NCI-H2227 treated with DMSO at 0.1 percent for 48 hours (cell line): Measurements from ENCODE around the gene ZBTB42.

Source experiments
- DNase-seq: peaks from one replicate; lab custom pipeline; 2025; lab: John Stamatoyannopoulos, UW

Gene ZBTB42

GRCh38 chr14:104800771-104801519 lies at the start of gene ZBTB42:
ZBTB42 (plus strand) TSS chr14:104801101; CDS start chr14:104801198, 97 bp downstream.
- peak; percentile 22 for DNase-seq

- no peak for DNase-seq
Observed at GRCh38 chr14:104751539-104752422, 49.1 kb upstream of the ZBTB42 start.

GRCh38 chr14:104752423-104752734 lies 48.5 kb upstream of the ZBTB42 start:
- no peak for DNase-seq

- DNase-seq: peak; percentile 100
Observed at GRCh38 chr14:104752735-104753527, 48.0 kb upstream of the ZBTB42 start, which contains the start of gene SIVA1. SIVA1 (plus strand) TSS chr14:104753147; CDS start chr14:104753202, 55 bp downstream.

GRCh38 chr14:104753528-104754212 lies 47.2 kb upstream of the ZBTB42 start:
- DNase-seq: no peak

- no peak for DNase-seq
Observed at GRCh38 chr14:104754213-104754851, 46.6 kb upstream of the ZBTB42 start.

- DNase-seq: no peak
Observed at GRCh38 chr14:104755621-104756020, 45.3 kb upstream of the ZBTB42 start.

- no peak for DNase-seq
Observed at GRCh38 chr14:104756477-104757237, 44.2 kb upstream of the ZBTB42 start.

GRCh38 chr14:104757238-104757585 lies 43.7 kb upstream of the ZBTB42 start:
- DNase-seq: no peak

- no peak for DNase-seq
Observed at GRCh38 chr14:104757681-104758392, 43.1 kb upstream of the ZBTB42 start.

GRCh38 chr14:104758981-104759969 lies 41.6 kb upstream of the ZBTB42 start:
- no peak for DNase-seq

GRCh38 chr14:104765517-104765916 lies 35.4 kb upstream of the ZBTB42 start:
- no peak for DNase-seq

GRCh38 chr14:104766256-104766862 lies 34.5 kb upstream of the ZBTB42 start:
- DNase-seq: no peak

- DNase-seq: no peak
Observed at GRCh38 chr14:104766863-104767633, 33.9 kb upstream of the ZBTB42 start.

GRCh38 chr14:104767634-104767918 lies 33.3 kb upstream of the ZBTB42 start:
- DNase-seq: no peak

- DNase-seq: peak; percentile 71
Observed at GRCh38 chr14:104768437-104769323, 32.2 kb upstream of the ZBTB42 start.
